Glutamatergic neuron (in vitro differentiated cells): ENCODE data around the gene EPHB3. TPM values are rescaled to one million over a fixed set of nuclear protein-coding genes. Genes with fewer than 3 reads are reported as not detected.

Experiments
- DNase-seq: peaks from one replicate; pipeline ENCODE4 v3.0.0; 2022
- H3K27ac Mint-ChIP-seq: one replicate; pipeline ENCODE4 v1.8.0; 2020; ENCODE audit warnings: mild to moderate bottlenecking, mixed read lengths, inconsistent platforms; ENCODE audit not compliant: unreplicated experiment
- H3K27me3 Mint-ChIP-seq: one replicate; pipeline ENCODE4 v1.8.0; 2020; ENCODE audit warnings: mild to moderate bottlenecking, moderate library complexity, mixed read lengths, inconsistent platforms; ENCODE audit not compliant: unreplicated experiment
- H3K36me3 Mint-ChIP-seq: one replicate; pipeline ENCODE4 v1.8.0; 2020; ENCODE audit warnings: mild to moderate bottlenecking, mixed read lengths, inconsistent platforms; ENCODE audit not compliant: unreplicated experiment
- H3K4me1 Mint-ChIP-seq: one replicate; pipeline ENCODE4 v1.8.0; 2020; ENCODE audit warnings: mild to moderate bottlenecking, low read depth, mixed read lengths, inconsistent platforms; ENCODE audit not compliant: unreplicated experiment
- H3K4me3 Mint-ChIP-seq: one replicate; pipeline ENCODE4 v1.8.0; 2020; ENCODE audit warnings: mild to moderate bottlenecking, mixed read lengths, inconsistent platforms; ENCODE audit not compliant: unreplicated experiment
- H3K9me3 Mint-ChIP-seq: one replicate; pipeline ENCODE4 v1.8.0; 2020; ENCODE audit warnings: mild to moderate bottlenecking, moderate library complexity, mixed read lengths, inconsistent platforms; ENCODE audit not compliant: unreplicated experiment
- total RNA-seq: library from RNA; stranded (reverse); fragmentation: NEBNext Ultra II Directional; extraction: Animal tissue kit (Norgen Biotek cat#: 25700); gene quantifications from one replicate; pipeline ENCODE4 v1.2.1, GENCODE V29; 2021; ENCODE audit not compliant: unreplicated experiment
- TF ChIP-seq, protein P1 (sequence below): fragments of 200-600 bp; sonication (generic); IDR thresholded peaks from one replicate; pipeline ENCODE4 v1.5.0; 2021; ENCODE audit not compliant: partially characterized antibody, unreplicated experiment

Gene EPHB3
- total RNA-seq, 1 donor from 2014 or later, result 5.0 TPM

DNA sequence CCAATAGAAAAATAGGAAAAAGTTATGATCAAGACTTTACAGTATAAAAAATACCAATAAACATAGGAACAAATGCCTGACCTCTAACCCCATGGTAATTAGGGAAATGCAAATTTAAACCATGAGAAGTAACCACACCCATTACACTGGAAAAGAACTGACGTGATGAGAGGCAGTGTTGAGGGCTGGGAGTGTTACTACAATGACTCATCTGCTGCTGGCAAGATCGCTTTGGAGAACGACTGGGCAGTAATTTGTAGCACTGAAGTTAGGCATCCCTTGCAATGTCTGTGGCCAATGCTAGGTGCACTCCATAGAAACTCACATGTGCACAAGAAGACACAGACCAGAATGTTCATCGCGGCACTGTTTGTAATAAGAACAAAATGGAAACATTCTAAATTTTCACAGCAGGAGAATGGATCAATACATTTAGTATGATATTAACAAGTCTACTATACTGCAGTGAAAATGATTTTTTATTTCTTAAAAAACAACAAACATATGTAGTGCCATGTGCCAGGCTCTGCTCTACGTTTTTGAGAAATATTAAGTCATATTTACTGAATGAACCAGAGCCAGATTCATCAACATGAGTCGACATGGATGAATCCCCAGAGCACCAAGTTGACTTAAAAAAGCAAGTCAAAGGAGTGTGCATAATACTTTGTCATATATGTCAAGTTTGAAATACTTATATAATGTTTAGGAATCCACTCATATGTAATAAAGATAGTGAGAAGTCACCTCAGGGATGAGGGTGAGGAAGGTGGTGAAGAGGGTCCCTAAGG, 37.6 kb upstream of the EPHB3 start:
- Mint-ChIP-seq H3K4me3 (no peak overlapping the region), H3K27me3 (no peaks in the 10 kb centered on the region), H3K9me3 (no peaks in the 10 kb centered on the region), H3K36me3 (peaks cover 5% of the 10 kb centered on the region), H3K27ac (no peak overlapping the region), H3K4me1 (peaks cover 6% of the 10 kb centered on the region)
- no peak for DNase-seq
- TF ChIP-seq, protein P1, sequence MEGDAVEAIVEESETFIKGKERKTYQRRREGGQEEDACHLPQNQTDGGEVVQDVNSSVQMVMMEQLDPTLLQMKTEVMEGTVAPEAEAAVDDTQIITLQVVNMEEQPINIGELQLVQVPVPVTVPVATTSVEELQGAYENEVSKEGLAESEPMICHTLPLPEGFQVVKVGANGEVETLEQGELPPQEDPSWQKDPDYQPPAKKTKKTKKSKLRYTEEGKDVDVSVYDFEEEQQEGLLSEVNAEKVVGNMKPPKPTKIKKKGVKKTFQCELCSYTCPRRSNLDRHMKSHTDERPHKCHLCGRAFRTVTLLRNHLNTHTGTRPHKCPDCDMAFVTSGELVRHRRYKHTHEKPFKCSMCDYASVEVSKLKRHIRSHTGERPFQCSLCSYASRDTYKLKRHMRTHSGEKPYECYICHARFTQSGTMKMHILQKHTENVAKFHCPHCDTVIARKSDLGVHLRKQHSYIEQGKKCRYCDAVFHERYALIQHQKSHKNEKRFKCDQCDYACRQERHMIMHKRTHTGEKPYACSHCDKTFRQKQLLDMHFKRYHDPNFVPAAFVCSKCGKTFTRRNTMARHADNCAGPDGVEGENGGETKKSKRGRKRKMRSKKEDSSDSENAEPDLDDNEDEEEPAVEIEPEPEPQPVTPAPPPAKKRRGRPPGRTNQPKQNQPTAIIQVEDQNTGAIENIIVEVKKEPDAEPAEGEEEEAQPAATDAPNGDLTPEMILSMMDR, result no peak

DNA sequence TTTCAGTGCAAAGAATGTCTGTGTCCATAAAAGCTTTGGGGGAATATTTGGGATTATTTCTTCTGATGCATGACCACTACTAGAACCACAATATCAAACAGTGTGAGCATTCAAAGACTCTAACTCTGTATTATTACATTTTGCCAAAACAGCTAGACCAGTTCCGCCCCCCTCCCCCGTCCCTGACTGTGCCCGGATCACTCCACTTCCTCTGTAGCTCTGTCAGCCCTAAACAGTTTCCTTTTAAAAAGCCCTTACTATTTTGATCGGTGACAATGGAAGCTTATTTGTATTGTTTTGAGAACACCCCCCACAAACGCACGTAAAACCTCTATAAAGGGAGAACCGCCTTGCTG, 36.6 kb upstream of the EPHB3 start:
- Mint-ChIP-seq H3K4me1 (peaks cover 6% of the 10 kb centered on the region), H3K27ac (no peak overlapping the region)

DNA sequence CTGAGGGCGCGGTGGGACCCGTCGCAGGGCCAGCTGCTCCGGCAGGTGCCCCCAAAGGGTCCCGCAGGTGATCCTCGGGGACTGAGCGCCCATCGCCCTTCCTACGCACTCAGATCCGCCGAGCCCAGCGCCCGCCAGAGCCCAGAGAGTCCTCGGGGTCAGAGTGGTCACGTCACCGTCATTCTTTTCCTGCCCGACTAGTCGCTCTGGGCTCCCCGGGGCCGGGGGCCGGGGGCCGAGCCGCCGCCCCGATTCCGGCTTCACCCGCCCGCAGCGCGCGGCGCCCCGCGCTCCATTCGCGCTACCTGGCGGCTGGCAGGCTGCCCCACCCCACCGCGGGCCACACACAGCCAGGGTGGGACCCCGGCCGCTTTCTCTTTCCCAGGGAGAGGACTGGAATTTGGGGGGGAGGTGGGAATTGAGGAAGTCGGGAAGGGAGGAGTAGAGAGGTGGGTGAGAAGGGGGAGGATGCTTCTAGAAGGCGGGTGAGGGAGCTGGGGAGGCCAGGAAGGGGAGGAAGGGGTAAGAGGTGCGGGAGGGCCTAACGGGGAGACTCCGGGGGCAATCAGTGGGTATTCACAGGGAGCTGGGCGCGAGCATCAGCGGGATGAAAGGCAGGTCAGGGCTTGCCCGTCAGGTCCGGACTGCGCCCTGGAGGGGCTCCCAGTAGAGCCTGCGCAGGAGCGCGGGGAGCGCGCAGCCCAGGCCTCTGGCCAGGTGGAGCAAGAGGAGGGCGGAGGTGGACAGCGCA, 36.1 kb upstream of the EPHB3 start:
- H3K4me1 Mint-ChIP-seq, result peaks cover 6% of the 10 kb centered on the region
- no peak overlapping the region for H3K27ac Mint-ChIP-seq
- peak; percentile 41 for DNase-seq
- H3K27me3 Mint-ChIP-seq, result no peaks in the 10 kb centered on the region
- H3K9me3 Mint-ChIP-seq, result no peaks in the 10 kb centered on the region
- peaks cover 5% of the 10 kb centered on the region for H3K36me3 Mint-ChIP-seq
- TF ChIP-seq, protein P1, result no peak
- peak overlapping the region; percentile 78 for H3K4me3 Mint-ChIP-seq

More for the DNA sequence above, 36.6 kb upstream of the EPHB3 start:
- Mint-ChIP-seq H3K9me3 (no peaks in the 10 kb centered on the region), H3K36me3 (peaks cover 5% of the 10 kb centered on the region), H3K27me3 (no peaks in the 10 kb centered on the region), H3K4me3 (peak overlapping the region; percentile 67)
- TF ChIP-seq, protein P1, result no peak
- DNase-seq, result no peak

DNA sequence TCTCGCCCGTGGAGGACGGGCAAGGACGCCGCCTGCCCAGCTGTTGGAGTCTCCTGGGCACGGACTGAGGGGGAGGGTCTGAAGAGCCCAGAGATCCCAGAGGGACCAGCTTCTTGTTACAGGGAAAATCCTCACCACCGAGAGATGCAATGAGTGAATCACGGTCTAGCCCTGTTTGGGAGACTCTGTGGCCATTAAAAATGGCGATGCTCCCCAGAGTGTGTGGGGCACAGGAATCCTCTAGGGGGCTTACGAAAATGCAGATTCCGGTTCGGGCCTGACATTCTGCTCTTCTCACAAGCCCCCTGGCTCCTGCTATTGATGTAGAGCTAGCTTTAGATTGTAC, 35.5 kb upstream of the EPHB3 start:
- Mint-ChIP-seq H3K36me3 (peaks cover 5% of the 10 kb centered on the region), H3K4me3 (peak overlapping the region; percentile 78), H3K27me3 (no peaks in the 10 kb centered on the region), H3K27ac (no peak overlapping the region), H3K4me1 (peaks cover 6% of the 10 kb centered on the region), H3K9me3 (no peaks in the 10 kb centered on the region)
- TF ChIP-seq, protein P1, result no peak
- no peak for DNase-seq
